ENCODE measurements around the gene ATP8B4.

Gene ATP8B4

GRCh38 chr15:49865925-49866757, 252.9 kb downstream of the ATP8B4 start:
- no peak for DNase-seq (ENCODE audit: insufficient read length, low spot score)
- TF ChIP-seq TAF1 (IDR thresholded peaks at IDR 0.05; ENCODE audit: low read depth, low read length), result no peak
- TF ChIP-seq POLR2AphosphoS5 (IDR thresholded peaks at IDR 0.05; ENCODE audit: low read depth, low read length), result no peak
- no peak for TF ChIP-seq POLR2A (IDR thresholded peaks at IDR 0.05; ENCODE audit: low read depth, low read length)
- no peak for TF ChIP-seq PAX5 (IDR thresholded peaks at IDR 0.05; ENCODE audit: insufficient read depth, low read length, severe bottlenecking)
- TF ChIP-seq SPI1 (IDR thresholded peaks at IDR 0.05; ENCODE audit: low read depth, low read length), result no peak
- no peak for TF ChIP-seq POU2F2 (IDR thresholded peaks at IDR 0.05; ENCODE audit: low read depth, low read length)
- FAIRE-seq, result no peak

- DNase-seq (ENCODE audit: insufficient read length, low spot score) (no peak), FAIRE-seq (no peak)
- TF ChIP-seq PAX5 (IDR thresholded peaks at IDR 0.05; ENCODE audit: insufficient read depth, low read length, severe bottlenecking) (no peak), POU2F2 (IDR thresholded peaks at IDR 0.05; ENCODE audit: low read depth, low read length) (no peak), POLR2AphosphoS5 (IDR thresholded peaks at IDR 0.05; ENCODE audit: low read depth, low read length) (no peak), TAF1 (IDR thresholded peaks at IDR 0.05; ENCODE audit: low read depth, low read length) (no peak), POLR2A (IDR thresholded peaks at IDR 0.05; ENCODE audit: low read depth, low read length) (no peak), SPI1 (IDR thresholded peaks at IDR 0.05; ENCODE audit: low read depth, low read length) (no peak)
Measured at GRCh38 chr15:49864251-49864650, 254.8 kb downstream of the ATP8B4 start.

DNA sequence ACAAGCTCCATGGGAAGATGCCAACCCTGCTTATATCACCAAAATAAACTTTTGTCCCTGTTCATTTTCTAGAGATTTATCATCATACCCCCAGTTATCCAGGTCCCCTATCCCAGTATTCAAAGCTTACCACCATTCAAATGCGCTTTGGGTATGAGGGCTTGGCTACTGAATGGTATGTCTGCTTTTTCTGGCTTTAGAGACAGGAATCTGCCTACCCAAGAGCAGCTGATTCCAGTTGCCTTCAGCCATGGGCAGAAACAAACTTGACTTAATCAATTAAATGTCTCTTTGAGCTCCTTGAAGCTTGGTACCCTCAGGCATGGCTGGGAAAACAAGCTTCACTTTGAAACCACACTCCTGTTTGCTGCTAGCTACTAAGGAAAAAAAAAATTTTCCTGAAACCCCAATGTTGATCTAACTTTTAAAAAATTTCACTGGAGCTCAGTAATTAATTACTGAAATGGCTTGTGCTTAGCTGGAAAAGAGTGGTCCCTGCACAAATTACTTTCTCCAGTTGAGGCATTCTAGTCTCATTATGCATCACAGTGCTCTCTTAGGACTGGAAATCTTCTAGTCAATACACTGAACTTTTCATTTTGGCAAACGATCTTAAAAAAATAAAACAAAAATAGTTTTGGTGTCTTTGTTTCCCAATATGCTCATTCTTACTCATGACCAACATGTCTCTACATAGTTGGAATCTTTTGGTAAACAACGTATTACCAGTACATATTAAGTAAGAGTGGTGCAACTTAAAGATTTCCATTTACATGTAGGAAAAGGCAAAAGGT, 255.4 kb downstream of the ATP8B4 start:
- FAIRE-seq, result no peak
- DNase-seq (ENCODE audit: insufficient read length, low spot score), result no peak
- TF ChIP-seq POLR2A (IDR thresholded peaks at IDR 0.05; ENCODE audit: low read depth, low read length) (no peak), TAF1 (IDR thresholded peaks at IDR 0.05; ENCODE audit: low read depth, low read length) (no peak), SPI1 (IDR thresholded peaks at IDR 0.05; ENCODE audit: low read depth, low read length) (no peak), PAX5 (IDR thresholded peaks at IDR 0.05; ENCODE audit: insufficient read depth, low read length, severe bottlenecking) (no peak), POU2F2 (IDR thresholded peaks at IDR 0.05; ENCODE audit: low read depth, low read length) (no peak), POLR2AphosphoS5 (IDR thresholded peaks at IDR 0.05; ENCODE audit: low read depth, low read length) (no peak)

GRCh38 chr15:49860101-49860500, 258.9 kb downstream of the ATP8B4 start:
- no peak for DNase-seq (ENCODE audit: insufficient read length, low spot score)
- no peak for TF ChIP-seq POLR2A (IDR thresholded peaks at IDR 0.05; ENCODE audit: low read depth, low read length)
- no peak for TF ChIP-seq SPI1 (IDR thresholded peaks at IDR 0.05; ENCODE audit: low read depth, low read length)
- FAIRE-seq, result no peak

DNA sequence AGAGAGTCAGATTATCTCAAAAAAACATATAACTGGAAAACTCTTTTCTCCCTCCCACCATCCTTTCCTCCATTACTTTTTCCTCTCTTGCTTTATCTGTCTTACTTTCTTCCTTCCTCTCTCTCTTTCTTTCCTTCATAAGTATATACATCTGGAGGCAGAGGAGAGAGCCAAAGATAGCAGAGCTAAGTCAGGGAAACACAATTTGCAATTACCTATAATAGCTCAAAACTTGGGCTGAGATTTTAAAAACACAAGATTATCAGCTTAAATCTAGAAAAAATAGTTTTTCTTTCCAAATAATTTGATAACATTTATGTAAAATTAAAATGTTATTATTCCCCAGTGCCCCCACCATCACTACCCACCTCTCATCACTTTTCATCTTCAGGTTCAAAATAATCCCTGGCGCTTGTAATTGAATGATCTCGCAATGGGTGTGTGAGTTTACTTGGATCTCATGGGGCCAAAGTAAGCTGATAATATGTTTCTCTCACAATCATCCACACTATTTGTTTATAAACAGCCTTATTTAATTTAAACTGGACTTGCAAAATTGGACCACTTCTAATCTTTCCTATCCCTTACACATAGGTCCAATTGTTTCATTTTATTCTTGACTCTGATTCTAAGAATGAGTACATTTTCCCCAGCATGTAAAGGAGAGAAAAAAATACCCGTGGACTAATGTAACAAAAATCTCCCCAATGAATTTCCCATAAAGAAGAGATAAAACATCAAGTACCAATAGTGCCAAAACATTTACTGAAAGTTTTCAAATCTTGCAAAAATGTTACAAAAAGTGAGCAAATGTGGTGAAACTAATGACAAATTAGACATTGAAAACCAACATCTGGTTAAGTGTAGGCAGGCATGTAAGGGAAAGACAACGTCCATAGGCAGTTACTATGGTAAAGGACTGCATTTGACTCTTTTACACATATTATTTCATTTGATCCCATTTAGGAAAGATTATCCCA, 261.2 kb downstream of the ATP8B4 start:
- DNase-seq (ENCODE audit: insufficient read length, low spot score), result no peak
- FAIRE-seq, result no peak
- no peak for TF ChIP-seq POU2F2 (IDR thresholded peaks at IDR 0.05; ENCODE audit: low read depth, low read length)
- TF ChIP-seq SPI1 (IDR thresholded peaks at IDR 0.05; ENCODE audit: low read depth, low read length), result no peak
- no peak for TF ChIP-seq POLR2AphosphoS5 (IDR thresholded peaks at IDR 0.05; ENCODE audit: low read depth, low read length)
- TF ChIP-seq TAF1 (IDR thresholded peaks at IDR 0.05; ENCODE audit: low read depth, low read length), result no peak
- no peak for TF ChIP-seq PAX5 (IDR thresholded peaks at IDR 0.05; ENCODE audit: insufficient read depth, low read length, severe bottlenecking)
- no peak for TF ChIP-seq POLR2A (IDR thresholded peaks at IDR 0.05; ENCODE audit: low read depth, low read length)

DNA sequence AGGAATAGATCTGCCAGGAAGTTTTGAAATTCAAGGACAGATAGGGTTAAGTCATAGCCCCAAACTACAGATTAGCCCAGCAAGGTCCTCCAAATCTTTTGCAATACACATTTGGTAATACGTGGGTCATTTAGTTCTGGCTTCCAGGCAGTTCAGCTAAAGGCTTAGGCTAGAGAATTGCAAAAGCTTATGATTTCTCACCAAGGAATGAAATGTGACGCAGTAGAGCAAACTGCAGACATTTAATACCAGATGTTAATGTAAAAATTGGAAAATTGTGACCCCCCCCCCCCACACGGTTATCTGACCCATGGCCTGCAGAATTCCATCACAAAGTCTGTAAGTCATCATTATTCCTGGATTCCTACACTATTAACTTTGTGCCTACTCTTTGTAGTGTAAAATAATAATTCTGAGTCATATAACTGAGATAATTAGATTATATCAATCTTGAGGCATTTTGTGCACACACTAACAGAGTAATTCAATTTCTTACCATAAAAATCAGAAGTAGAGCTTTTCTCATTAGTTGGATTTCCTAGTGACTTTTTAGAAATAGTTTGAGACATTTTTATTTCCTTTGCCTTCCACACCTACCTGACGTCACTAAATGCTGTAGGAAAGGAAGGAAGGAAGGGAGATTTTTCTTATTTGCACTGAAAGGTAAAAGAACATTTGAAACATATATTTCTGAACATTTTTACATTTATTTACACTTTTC, 263.0 kb downstream of the ATP8B4 start:
- no peak for TF ChIP-seq TAF1 (IDR thresholded peaks at IDR 0.05; ENCODE audit: low read depth, low read length)
- TF ChIP-seq POU2F2 (IDR thresholded peaks at IDR 0.05; ENCODE audit: low read depth, low read length), result no peak
- no peak for TF ChIP-seq POLR2A (IDR thresholded peaks at IDR 0.05; ENCODE audit: low read depth, low read length)
- TF ChIP-seq SPI1 (IDR thresholded peaks at IDR 0.05; ENCODE audit: low read depth, low read length), result no peak
- TF ChIP-seq PAX5 (IDR thresholded peaks at IDR 0.05; ENCODE audit: insufficient read depth, low read length, severe bottlenecking), result no peak
- no peak for TF ChIP-seq POLR2AphosphoS5 (IDR thresholded peaks at IDR 0.05; ENCODE audit: low read depth, low read length)
- FAIRE-seq, result no peak

DNA sequence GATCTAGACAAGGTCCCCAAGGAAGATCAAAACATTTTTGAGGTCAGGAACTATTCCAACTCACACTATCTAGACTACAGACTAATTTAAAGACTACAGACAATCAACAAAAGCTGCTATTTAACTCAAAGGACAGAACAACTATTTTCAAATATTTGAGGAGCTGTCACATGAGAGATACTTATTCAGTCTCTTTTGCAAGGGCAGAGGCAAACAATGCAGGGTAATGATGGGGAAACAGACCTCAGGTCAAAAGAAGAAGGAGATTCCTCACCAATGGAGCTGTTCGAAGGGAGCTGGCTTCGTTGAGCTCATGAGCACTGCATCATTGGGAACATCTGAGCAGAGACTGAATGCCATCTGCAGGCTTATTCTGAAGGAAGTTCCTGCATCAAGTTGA, 266.3 kb downstream of the ATP8B4 start:
- DNase-seq (ENCODE audit: insufficient read length, low spot score) (no peak), FAIRE-seq (no peak)
- TF ChIP-seq POU2F2 (IDR thresholded peaks at IDR 0.05; ENCODE audit: low read depth, low read length), result no peak
- TF ChIP-seq SPI1 (IDR thresholded peaks at IDR 0.05; ENCODE audit: low read depth, low read length), result no peak
- TF ChIP-seq POLR2AphosphoS5 (IDR thresholded peaks at IDR 0.05; ENCODE audit: low read depth, low read length), result no peak
- no peak for TF ChIP-seq TAF1 (IDR thresholded peaks at IDR 0.05; ENCODE audit: low read depth, low read length)
- no peak for TF ChIP-seq PAX5 (IDR thresholded peaks at IDR 0.05; ENCODE audit: insufficient read depth, low read length, severe bottlenecking)
- no peak for TF ChIP-seq POLR2A (IDR thresholded peaks at IDR 0.05; ENCODE audit: low read depth, low read length)

More for the DNA sequence above, 263.0 kb downstream of the ATP8B4 start:
- DNase-seq (ENCODE audit: insufficient read length, low spot score), result no peak

GRCh38 chr15:49848807-49849206, 270.2 kb downstream of the ATP8B4 start:
- DNase-seq (ENCODE audit: insufficient read length, low spot score) (no peak), FAIRE-seq (no peak)
- TF ChIP-seq SPI1 (IDR thresholded peaks at IDR 0.05; ENCODE audit: low read depth, low read length), result no peak
- no peak for TF ChIP-seq POLR2AphosphoS5 (IDR thresholded peaks at IDR 0.05; ENCODE audit: low read depth, low read length)
- TF ChIP-seq TAF1 (IDR thresholded peaks at IDR 0.05; ENCODE audit: low read depth, low read length), result no peak
- no peak for TF ChIP-seq PAX5 (IDR thresholded peaks at IDR 0.05; ENCODE audit: insufficient read depth, low read length, severe bottlenecking)
- TF ChIP-seq POLR2A (IDR thresholded peaks at IDR 0.05; ENCODE audit: low read depth, low read length), result no peak
- no peak for TF ChIP-seq POU2F2 (IDR thresholded peaks at IDR 0.05; ENCODE audit: low read depth, low read length)
